Peyer's patch (tissue), 4 donors: Measurements from ENCODE around the gene STK16.

Experiments
- POLR2A ChIP-seq, 2 donors: fragments of 450-650 bp; IDR thresholded peaks; one replicate each; pipeline ENCODE4 v1.5.1; 2017; ENCODE audit warnings: antibody characterized with exemption in 2 of 2, mild to moderate bottlenecking in 2 of 2, moderate library complexity in 2 of 2
- TF ChIP-seq, protein P1 (sequence below), 6 experiments: fragments of 450-650 bp in 4 of 6; fragments of 200-600 bp in 2 of 6; sonication (generic) in 1 of 6; IDR thresholded peaks; one replicate each; pipeline ENCODE4 v1.5.1; 2017 to 2019; ENCODE audit warnings: antibody characterized with exemption in 6 of 6, mild to moderate bottlenecking in 3 of 6, moderate library complexity in 1 of 6

DNA sequence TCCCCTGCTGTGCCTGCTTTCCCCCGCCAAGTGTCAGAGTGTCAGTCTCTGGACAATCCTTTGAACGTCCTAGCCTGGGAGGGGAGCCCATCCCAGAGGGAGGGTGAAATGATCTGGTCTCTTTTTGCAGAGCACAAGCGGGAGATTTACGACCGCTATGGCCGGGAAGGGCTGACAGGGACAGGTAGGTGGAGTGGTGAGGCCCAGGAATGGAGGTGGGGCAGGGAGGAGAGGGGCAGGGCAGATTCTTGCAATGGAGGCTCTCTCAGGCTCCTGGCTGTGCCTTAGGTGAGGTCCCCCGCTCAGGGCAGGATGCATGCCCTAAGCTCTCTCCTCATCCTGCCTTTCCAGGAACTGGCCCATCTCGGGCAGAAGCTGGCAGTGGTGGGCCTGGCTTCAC is 36.3 kb downstream of the STK16 start:
- no peak for TF ChIP-seq POLR2A (IDR thresholded peaks at IDR 0.05)
- TF ChIP-seq, protein P1, sequence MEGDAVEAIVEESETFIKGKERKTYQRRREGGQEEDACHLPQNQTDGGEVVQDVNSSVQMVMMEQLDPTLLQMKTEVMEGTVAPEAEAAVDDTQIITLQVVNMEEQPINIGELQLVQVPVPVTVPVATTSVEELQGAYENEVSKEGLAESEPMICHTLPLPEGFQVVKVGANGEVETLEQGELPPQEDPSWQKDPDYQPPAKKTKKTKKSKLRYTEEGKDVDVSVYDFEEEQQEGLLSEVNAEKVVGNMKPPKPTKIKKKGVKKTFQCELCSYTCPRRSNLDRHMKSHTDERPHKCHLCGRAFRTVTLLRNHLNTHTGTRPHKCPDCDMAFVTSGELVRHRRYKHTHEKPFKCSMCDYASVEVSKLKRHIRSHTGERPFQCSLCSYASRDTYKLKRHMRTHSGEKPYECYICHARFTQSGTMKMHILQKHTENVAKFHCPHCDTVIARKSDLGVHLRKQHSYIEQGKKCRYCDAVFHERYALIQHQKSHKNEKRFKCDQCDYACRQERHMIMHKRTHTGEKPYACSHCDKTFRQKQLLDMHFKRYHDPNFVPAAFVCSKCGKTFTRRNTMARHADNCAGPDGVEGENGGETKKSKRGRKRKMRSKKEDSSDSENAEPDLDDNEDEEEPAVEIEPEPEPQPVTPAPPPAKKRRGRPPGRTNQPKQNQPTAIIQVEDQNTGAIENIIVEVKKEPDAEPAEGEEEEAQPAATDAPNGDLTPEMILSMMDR (IDR thresholded peaks at IDR 0.05): no peak
